NCI-H2227 (cell line): ENCODE data around the gene ANTKMT.

Experiments
- DNase-seq: peaks from one replicate; lab custom pipeline; 2025; ENCODE audit not compliant: unreplicated experiment; lab: John Stamatoyannopoulos, UW

The ANTKMT gene

DNA sequence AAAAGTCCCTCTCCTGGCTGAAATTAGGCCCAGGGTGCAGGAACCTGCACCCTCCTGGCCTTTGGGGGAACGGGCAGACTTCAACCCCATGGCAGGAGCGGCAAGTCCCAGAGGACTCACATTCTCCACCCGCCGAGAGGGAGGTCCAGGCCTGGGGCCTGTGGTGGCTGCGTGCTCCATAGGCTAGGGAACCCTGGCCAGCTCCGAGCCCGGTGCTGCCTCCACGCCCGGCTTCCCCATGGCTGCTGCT lies 5.2 kb downstream of the ANTKMT start:
- no peak for DNase-seq

GRCh38 chr16:726438-727290 lies 5.7 kb downstream of the ANTKMT start, which contains the start of the genes CCDC78 and HAGHL:
Gene CCDC78 (minus strand): TSS chr16:726443. CDS start chr16:726367, 76 bp downstream.
Gene HAGHL (plus strand): TSS chr16:727106. CDS start chr16:727510, 404 bp downstream.
- DNase-seq = peak; percentile 88

- DNase-seq = peak; percentile 62
Observed at GRCh38 chr16:727291-727977, 6.5 kb downstream of the ANTKMT start.

DNA sequence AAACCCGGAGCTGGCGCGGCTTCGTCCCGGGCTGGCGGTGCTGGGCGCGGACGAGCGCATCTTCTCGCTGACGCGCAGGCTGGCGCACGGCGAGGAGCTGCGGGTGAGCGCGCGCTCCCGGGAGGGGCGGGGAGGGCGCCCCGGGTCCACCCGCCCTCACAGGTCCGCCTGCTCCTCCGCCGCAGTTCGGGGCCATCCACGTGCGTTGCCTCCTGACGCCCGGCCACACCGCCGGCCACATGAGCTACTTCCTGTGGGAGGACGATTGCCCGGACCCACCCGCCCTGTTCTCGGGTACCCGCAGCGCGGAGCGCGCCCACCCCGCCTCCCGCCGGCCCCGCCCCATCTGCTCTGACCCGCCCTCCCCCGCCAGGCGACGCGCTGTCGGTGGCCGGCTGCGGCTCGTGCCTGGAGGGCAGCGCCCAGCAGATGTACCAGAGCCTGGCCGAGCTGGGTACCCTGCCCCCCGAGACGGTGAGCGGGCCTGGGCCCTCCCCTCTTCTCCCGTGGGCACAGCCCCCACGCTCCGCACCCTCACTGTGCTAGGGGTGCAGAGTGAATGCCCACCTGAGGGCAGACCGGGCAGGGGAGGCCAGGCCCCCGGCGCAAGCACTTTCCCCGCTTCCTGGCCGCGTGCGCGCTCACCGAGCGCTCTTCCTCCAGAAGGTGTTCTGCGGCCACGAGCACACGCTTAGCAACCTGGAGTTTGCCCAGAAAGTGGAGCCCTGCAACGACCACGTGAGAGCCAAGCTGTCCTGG lies 7.4 kb downstream of the ANTKMT start:
- peak; percentile 89 for DNase-seq

- no peak for DNase-seq
Observed at GRCh38 chr16:728890-729744, 8.2 kb downstream of the ANTKMT start.

GRCh38 chr16:729768-730665 lies 9.1 kb downstream of the ANTKMT start:
- no peak for DNase-seq

- DNase-seq = no peak
Observed at GRCh38 chr16:730666-731509, 9.9 kb downstream of the ANTKMT start.

DNA sequence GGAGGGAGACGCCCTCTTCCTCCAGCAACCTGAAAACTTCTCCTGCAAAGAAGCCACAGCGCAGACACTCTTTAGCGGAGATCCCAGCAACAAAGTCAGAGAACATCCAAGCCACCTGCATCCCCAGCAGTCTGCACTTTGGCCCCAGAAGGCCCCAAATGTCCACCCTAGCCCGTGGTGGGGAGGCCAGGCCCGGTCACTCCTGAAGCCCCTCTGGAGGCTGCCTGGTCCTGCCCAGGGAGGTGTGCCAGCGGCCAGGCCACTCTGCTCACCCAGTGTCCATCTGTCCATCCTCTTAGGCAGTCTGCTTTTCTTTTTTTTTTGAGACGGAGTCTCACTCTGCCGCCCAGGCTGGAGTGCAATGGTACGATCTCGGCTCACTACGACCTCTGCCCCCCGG lies 11.4 kb downstream of the ANTKMT start:
- no peak for DNase-seq

DNA sequence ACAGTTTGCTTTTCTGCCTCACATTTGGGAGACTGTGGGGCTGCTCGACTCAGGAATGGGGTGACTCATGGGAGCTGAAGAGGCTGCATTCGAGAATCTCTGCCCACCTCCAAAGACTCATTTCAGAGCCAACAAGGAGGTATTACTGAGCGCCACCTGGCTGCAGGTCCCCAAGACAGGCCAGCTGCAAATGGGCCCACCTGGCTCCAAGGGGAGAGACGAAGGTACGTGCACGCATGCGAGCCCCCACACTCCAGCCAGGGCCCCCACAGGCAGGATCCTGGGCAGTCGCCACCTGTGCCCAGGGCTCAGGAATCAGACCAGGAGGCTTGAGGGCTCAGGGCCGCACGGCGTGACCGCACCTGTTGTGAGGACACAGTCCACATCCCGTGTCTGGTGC lies 12.0 kb downstream of the ANTKMT start:
- DNase-seq = no peak

- DNase-seq = no peak
Observed at GRCh38 chr16:733382-734207, 12.6 kb downstream of the ANTKMT start.

DNA sequence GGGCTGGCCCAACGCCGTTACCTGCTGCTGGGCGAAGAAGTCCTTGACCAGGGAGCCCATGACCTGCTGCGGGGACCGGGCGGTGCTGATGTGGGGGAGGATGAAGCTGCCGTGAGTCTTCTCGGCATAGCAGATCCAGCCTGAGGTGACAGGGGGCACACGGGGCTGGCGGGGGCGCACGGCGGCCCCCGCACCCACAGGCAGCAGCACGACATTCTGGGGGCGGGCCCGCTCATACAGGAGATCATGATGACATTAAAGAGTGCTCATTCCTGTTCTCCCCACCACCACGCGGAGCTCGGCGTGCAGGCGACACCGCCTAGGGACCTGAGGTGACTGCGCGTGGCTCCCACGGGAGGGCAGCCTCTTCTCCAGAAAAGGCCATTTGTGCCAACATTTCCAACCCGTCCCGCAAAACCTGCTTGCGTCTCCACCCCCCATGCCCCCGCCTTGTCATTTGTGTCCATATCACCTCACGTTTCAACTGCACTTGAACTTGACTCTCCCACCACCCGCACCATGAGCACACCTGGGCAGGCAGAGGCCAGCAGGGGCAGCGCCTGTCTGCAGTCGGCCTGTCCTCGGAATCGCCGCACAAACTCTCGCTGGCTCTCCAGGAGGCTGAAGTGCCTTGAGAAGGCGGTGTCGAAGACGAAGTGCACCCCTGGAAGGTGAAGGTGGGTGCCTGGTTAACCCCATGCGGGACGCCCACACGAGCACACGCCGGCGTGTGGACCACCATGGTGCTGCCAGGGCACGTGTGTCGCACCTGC lies 13.4 kb downstream of the ANTKMT start:
- no peak for DNase-seq

DNA sequence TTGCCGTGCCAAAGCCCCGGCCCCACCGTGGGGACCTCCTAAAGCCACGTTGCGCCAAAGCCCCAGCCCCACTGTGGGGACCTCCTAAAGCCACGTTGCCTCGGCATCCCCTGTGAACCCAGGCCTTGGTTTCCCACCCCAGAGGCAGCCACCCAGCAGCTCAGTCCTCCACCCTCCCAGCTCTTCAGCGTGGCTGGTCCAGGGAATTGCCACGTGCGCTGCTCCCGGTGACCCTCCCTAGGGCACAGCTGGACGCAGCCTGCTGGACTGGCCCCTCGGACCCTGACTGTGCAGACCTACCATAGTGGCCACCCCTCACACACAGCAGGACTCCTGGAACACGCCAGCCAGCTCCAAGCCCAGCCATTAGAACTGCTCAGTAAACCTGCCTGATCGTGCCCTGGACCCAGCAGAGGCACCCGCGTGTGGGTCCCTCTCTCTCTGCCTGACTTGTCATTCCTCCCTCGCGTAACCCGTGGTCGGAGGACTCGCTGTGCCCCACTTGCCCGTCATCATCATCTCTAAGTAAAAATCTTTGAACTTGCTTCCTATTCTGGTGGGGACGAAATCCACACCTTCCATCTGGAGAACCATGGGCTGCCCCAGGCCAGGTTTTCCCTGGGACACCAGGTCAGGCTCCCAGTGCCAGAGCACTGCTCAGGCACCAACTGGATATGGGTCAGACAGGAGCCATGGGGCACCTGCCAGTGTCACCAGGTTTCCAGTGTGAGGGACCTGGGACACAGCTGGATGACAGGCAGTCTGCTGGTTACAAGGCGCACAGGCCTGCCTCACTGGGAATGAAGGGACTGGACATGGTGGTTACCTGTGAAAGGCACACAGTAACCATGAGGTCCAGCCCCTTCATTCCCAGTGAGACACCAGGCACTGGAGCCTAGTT lies 14.3 kb downstream of the ANTKMT start:
- no peak for DNase-seq

DNA sequence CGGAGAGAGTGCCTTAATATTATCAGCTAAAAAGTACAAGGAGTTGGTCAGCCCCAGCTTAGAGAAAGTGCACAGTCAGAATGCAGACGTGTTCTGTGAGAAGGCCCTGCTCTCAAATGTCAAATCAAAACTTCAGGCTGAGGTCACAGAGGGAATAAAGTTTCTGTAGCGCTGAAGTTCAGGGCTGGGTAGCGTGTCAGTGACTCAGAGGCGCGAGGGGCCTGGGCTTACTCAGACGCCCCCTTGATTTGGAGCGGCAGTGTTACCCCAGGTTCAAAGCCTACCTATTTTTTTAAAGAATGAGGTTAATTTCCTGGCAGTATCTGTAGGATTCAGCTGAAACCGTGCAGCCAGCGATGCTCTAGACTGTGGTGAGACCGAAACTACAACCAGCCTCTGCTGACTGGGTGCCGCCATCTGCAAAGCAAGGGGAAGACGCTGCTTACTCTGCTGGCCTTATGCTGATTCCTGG lies 15.1 kb downstream of the ANTKMT start:
- DNase-seq = no peak

DNA sequence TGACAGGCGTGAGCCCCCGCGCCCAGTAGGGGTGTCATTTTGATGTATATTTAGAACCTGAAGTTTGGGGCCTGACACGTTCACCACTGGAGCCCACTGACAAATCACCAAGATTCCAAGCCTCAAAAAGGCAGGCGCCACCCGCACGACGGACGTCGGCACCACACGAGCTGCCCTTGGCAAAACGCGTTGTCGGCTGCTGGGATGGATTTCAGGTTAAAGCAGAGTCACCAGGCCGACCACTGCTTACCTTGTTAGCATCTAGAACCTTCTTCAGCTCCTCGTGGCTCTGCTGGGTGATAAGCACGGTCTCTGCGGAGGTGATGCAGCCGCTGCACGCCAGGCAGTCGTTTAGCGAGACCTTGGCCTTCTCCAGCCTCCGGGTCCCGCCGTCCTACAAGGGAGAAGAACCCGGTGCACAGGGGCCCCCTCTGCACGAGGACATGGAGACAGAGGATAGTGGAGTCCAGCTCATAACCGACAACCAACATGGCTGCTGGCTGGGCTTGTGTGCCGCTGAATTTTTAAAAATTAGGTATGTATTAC lies 16.1 kb downstream of the ANTKMT start:
- no peak for DNase-seq

- peak; percentile 36 for DNase-seq
Observed at GRCh38 chr16:739560-740458, 18.9 kb downstream of the ANTKMT start.
